ENCODE results near the gene MS4A4A.
"Not testable (repeated sequence)": the region's sequence is repeated elsewhere in the genome, so short reads cannot be mapped to it uniquely, and the experiment has no call there.

DNA sequence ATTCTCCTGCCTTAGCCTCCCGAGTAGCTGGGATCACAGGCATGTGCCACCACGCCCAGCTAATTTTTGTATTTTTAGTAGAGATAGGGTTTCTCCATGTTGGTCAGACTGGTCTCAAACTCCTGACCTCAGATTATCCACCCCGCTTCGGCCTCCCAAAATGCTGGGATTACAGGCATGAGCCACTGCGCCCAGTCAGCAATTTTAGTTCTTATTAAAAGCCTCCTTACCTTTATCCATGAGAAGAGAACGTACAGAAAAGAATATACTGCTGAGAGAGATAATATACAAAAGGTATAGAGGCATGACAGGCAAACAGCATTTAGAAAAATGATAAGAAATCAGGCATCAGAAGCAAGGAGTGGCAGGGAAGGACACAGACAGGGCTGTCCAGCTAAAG is 21.4 kb downstream of the MS4A4A start:
- TF ChIP-seq POLR2A (IDR thresholded peaks at IDR 0.05): not testable (repeated sequence)
- TF ChIP-seq, protein P1, sequence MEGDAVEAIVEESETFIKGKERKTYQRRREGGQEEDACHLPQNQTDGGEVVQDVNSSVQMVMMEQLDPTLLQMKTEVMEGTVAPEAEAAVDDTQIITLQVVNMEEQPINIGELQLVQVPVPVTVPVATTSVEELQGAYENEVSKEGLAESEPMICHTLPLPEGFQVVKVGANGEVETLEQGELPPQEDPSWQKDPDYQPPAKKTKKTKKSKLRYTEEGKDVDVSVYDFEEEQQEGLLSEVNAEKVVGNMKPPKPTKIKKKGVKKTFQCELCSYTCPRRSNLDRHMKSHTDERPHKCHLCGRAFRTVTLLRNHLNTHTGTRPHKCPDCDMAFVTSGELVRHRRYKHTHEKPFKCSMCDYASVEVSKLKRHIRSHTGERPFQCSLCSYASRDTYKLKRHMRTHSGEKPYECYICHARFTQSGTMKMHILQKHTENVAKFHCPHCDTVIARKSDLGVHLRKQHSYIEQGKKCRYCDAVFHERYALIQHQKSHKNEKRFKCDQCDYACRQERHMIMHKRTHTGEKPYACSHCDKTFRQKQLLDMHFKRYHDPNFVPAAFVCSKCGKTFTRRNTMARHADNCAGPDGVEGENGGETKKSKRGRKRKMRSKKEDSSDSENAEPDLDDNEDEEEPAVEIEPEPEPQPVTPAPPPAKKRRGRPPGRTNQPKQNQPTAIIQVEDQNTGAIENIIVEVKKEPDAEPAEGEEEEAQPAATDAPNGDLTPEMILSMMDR (IDR thresholded peaks at IDR 0.05): not testable (repeated sequence)

Data from tibial nerve (tissue), 3 donors.